ENCODE measurements around the gene RFX3.

RFX3 gene

DNA sequence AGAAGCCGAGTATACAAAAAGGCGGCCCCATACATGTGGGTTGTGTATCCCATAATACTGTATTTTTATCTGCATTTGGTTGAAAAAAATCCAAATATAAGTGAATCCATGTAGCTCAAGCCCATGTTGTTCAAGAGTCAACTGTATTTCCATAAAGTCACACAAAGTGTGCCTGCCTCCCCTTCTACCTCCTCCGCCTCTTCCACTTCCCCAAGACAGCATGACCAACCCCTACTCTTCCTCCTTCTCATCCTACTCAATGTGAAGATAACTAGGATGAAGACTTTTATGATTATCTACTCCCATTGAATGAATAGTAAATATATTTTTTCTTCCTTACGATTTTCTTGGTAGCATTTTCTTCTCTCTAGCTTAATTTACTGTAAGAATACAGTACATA, 92.7 kb downstream of the RFX3 start:
- Histone ChIP-seq H3K79me2 (ENCODE audit: insufficient read depth, low read length) (no peaks in the 10 kb centered on the region), H3K27me3 (ENCODE audit: insufficient read depth, low read length) (no peaks in the 10 kb centered on the region), H3K4me3 (ENCODE audit: low read depth, low read length, poor library complexity, severe bottlenecking) (no peak overlapping the region), H3K4me1 (ENCODE audit: insufficient read depth, low read length, severe bottlenecking) (no peaks in the 10 kb centered on the region), H3K36me3 (ENCODE audit: insufficient read depth, low read length) (no peaks in the 10 kb centered on the region), H3K4me2 (ENCODE audit: low read length) (no peak overlapping the region), H2AFZ (ENCODE audit: low read length) (no peak overlapping the region), H3K27ac (ENCODE audit: low read depth, low read length, poor library complexity, severe bottlenecking) (no peak overlapping the region), H3F3A (ENCODE audit: insufficient read depth, low read length) (no peaks in the 10 kb centered on the region), H3K9me2 (ENCODE audit: low read depth, low read length) (no peaks in the 10 kb centered on the region), H3K9me3 (ENCODE audit: low read length) (no peaks in the 10 kb centered on the region), H4K20me1 (ENCODE audit: insufficient read depth, low read length) (no peaks in the 10 kb centered on the region), H3K9ac (ENCODE audit: low read length) (no peak overlapping the region)
- TF ChIP-seq EZH2 (IDR thresholded peaks at IDR 0.05; ENCODE audit: borderline replicate concordance, low read length), result no peak
- TF ChIP-seq, protein P1, sequence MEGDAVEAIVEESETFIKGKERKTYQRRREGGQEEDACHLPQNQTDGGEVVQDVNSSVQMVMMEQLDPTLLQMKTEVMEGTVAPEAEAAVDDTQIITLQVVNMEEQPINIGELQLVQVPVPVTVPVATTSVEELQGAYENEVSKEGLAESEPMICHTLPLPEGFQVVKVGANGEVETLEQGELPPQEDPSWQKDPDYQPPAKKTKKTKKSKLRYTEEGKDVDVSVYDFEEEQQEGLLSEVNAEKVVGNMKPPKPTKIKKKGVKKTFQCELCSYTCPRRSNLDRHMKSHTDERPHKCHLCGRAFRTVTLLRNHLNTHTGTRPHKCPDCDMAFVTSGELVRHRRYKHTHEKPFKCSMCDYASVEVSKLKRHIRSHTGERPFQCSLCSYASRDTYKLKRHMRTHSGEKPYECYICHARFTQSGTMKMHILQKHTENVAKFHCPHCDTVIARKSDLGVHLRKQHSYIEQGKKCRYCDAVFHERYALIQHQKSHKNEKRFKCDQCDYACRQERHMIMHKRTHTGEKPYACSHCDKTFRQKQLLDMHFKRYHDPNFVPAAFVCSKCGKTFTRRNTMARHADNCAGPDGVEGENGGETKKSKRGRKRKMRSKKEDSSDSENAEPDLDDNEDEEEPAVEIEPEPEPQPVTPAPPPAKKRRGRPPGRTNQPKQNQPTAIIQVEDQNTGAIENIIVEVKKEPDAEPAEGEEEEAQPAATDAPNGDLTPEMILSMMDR (IDR thresholded peaks at IDR 0.05; ENCODE audit: low read length), result no peak

DNA sequence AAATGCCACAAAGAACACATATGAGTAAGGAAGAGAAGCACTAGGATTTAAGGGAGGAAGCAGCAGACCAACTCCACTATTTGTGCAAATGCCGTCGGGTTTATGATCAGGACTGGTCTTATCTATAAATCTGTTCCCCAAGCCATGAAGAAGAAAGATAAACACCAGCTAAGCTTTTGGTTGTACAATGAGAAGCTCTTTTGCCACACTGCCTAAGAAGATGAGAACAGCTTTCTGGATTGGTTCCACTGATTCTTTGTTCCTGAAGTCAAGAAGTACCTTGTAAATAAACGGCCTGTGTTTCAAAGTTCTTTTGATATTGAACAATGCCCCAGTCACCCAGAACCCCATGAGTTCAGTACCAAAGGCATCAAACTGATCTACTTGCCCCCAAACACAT, 93.9 kb downstream of the RFX3 start:
- Histone ChIP-seq H3K79me2 (ENCODE audit: insufficient read depth, low read length) (no peaks in the 10 kb centered on the region), H3K9me2 (ENCODE audit: low read depth, low read length) (no peaks in the 10 kb centered on the region), H4K20me1 (ENCODE audit: insufficient read depth, low read length) (no peaks in the 10 kb centered on the region), H3K27ac (ENCODE audit: low read depth, low read length, poor library complexity, severe bottlenecking) (no peak overlapping the region), H3K27me3 (ENCODE audit: insufficient read depth, low read length) (no peaks in the 10 kb centered on the region), H3K4me3 (ENCODE audit: low read depth, low read length, poor library complexity, severe bottlenecking) (no peak overlapping the region), H3K4me2 (ENCODE audit: low read length) (no peak overlapping the region), H3K9ac (ENCODE audit: low read length) (no peak overlapping the region), H3K9me3 (ENCODE audit: low read length) (no peaks in the 10 kb centered on the region), H3K4me1 (ENCODE audit: insufficient read depth, low read length, severe bottlenecking) (no peaks in the 10 kb centered on the region), H3K36me3 (ENCODE audit: insufficient read depth, low read length) (no peaks in the 10 kb centered on the region), H3F3A (ENCODE audit: insufficient read depth, low read length) (no peaks in the 10 kb centered on the region), H2AFZ (ENCODE audit: low read length) (no peak overlapping the region)
- TF ChIP-seq, protein P1 (IDR thresholded peaks at IDR 0.05; ENCODE audit: low read length), result no peak
- no peak for TF ChIP-seq EZH2 (IDR thresholded peaks at IDR 0.05; ENCODE audit: borderline replicate concordance, low read length)

DNA sequence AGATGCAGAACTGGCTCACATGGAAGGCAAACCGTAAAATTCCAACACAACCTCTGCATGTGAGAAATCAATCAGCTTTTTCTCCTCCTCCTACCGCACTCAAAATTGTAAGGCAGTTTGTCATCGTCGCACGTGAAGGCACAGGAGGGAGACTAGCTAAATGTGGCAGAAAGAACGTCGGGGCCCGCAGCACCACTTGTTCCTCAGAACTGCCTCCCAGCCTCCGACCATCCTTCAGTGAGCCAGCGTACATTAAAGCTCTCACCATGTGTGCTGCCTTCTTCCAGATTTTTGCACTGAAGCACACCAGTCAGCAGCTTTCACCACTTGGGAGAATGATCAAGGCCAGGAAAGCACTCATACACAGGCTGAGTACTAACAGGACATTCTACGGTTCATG, 105.9 kb downstream of the RFX3 start:
- H2AFZ ChIP-seq (ENCODE audit: low read length), result no peak overlapping the region
- no peaks in the 10 kb centered on the region for H3K4me1 ChIP-seq (ENCODE audit: insufficient read depth, low read length, severe bottlenecking)
- no peak overlapping the region for H3K4me3 ChIP-seq (ENCODE audit: low read depth, low read length, poor library complexity, severe bottlenecking)
- no peak overlapping the region for H3K9ac ChIP-seq (ENCODE audit: low read length)
- H3K4me2 ChIP-seq (ENCODE audit: low read length), result no peak overlapping the region
- no peaks in the 10 kb centered on the region for H3K9me2 ChIP-seq (ENCODE audit: low read depth, low read length)
- TF ChIP-seq, protein P1 (IDR thresholded peaks at IDR 0.05; ENCODE audit: low read length), result no peak
- no peak for TF ChIP-seq EZH2 (IDR thresholded peaks at IDR 0.05; ENCODE audit: borderline replicate concordance, low read length)
- no peak overlapping the region for H3K27ac ChIP-seq (ENCODE audit: low read depth, low read length, poor library complexity, severe bottlenecking)
- H4K20me1 ChIP-seq (ENCODE audit: insufficient read depth, low read length), result no peaks in the 10 kb centered on the region
- H3K9me3 ChIP-seq (ENCODE audit: low read length), result no peaks in the 10 kb centered on the region
- H3K27me3 ChIP-seq (ENCODE audit: insufficient read depth, low read length), result no peaks in the 10 kb centered on the region
- no peaks in the 10 kb centered on the region for H3K36me3 ChIP-seq (ENCODE audit: insufficient read depth, low read length)
- no peaks in the 10 kb centered on the region for H3K79me2 ChIP-seq (ENCODE audit: insufficient read depth, low read length)
- H3F3A ChIP-seq (ENCODE audit: insufficient read depth, low read length), result no peaks in the 10 kb centered on the region

All from OCI-LY1 (cell line).